ENCODE data around the gene ANGPTL2. TPM values are rescaled to one million over a fixed set of nuclear protein-coding genes. Genes with fewer than 3 reads are reported as not detected.

Gene ANGPTL2
- total and polyA plus RNA-seq, 4 experiments from 2014 or later: not detected

- H3K9me3 Mint-ChIP-seq: peaks cover 0 to 2% (median 0%) of the 10 kb centered on the region in 8 donors
- Histone ChIP-seq H3K36me3 (ENCODE audit: insufficient read depth, low read length) (no peaks in the 10 kb centered on the region), H3K27me3 (ENCODE audit: insufficient read depth, low read length) (no peaks in the 10 kb centered on the region), H3K27ac (ENCODE audit: low read depth, low read length) (no peak overlapping the region), H3K9me3 (ENCODE audit: control insufficient read depth in 1 of 2, low read length in 2 of 2) (no peaks in the 10 kb centered on the region), H3K4me1 (ENCODE audit: insufficient read depth, low read length) (peaks cover 12% of the 10 kb centered on the region), H3K4me3 (ENCODE audit: low read length in 2 of 2) (no peak overlapping the region)
- POLR2A ChIA-PET (ENCODE audit: partially characterized antibody): no interaction called here
- CTCF ChIA-PET (ENCODE audit: partially characterized antibody): no interaction called here
- no peak overlapping the region for H3K27ac Mint-ChIP-seq
- H3K36me3 Mint-ChIP-seq: no peaks in the 10 kb centered on the region
- DNase-seq: no peak
- peaks cover 6 to 20% (median 12%) of the 10 kb centered on the region in 4 donors for H3K4me1 Mint-ChIP-seq
- intact Hi-C loops (cut with micrococcal nuclease): no loop called here
- no peaks in the 10 kb centered on the region for H3K27me3 Mint-ChIP-seq
- H3K4me3 Mint-ChIP-seq: no peak overlapping the region
Measured at GRCh38 chr9:127112735-127113161, 9.7 kb downstream of the ANGPTL2 start.

GRCh38 chr9:127112056-127112455 lies 10.4 kb downstream of the ANGPTL2 start:
- H3K36me3 ChIP-seq (ENCODE audit: insufficient read depth, low read length): no peaks in the 10 kb centered on the region
- Mint-ChIP-seq H3K27me3 (no peaks in the 10 kb centered on the region), H3K9me3 (peaks cover 0 to 2% (median 0%) of the 10 kb centered on the region in 8 donors), H3K36me3 (no peaks in the 10 kb centered on the region), H3K4me3 (no peak overlapping the region), H3K4me1 (peaks cover 6 to 18% (median 11%) of the 10 kb centered on the region in 4 donors), H3K27ac (no peak overlapping the region)
- H3K4me3 ChIP-seq (ENCODE audit: low read length in 2 of 2): no peak overlapping the region
- CTCF ChIA-PET (ENCODE audit: partially characterized antibody): no interaction called here
- intact Hi-C loops (cut with micrococcal nuclease): no loop called here
- DNase-seq: no peak
- H3K27me3 ChIP-seq (ENCODE audit: insufficient read depth, low read length): no peaks in the 10 kb centered on the region
- POLR2A ChIA-PET (ENCODE audit: partially characterized antibody): no interaction called here
- peaks cover 12% of the 10 kb centered on the region for H3K4me1 ChIP-seq (ENCODE audit: insufficient read depth, low read length)
- no peaks in the 10 kb centered on the region for H3K9me3 ChIP-seq (ENCODE audit: control insufficient read depth in 1 of 2, low read length in 2 of 2)
- H3K27ac ChIP-seq (ENCODE audit: low read depth, low read length): no peak overlapping the region

- H3K4me1 Mint-ChIP-seq: peaks cover 0 to 2% (median 0%) of the 10 kb centered on the region in 4 donors
- intact Hi-C loops (cut with micrococcal nuclease): no loop called here
Measured at GRCh38 chr9:127109212-127109711, 13.2 kb downstream of the ANGPTL2 start.

GRCh38 chr9:127107929-127108876 lies 14.2 kb downstream of the ANGPTL2 start:
- peaks cover 0 to 2% (median 0%) of the 10 kb centered on the region in 4 donors for H3K4me1 Mint-ChIP-seq
- no peaks in the 10 kb centered on the region for H3K36me3 ChIP-seq (ENCODE audit: insufficient read depth, low read length)
- H3K27me3 Mint-ChIP-seq: no peaks in the 10 kb centered on the region
- no peak for DNase-seq
- peak overlapping the region in 1 of 7 donors; percentile 60 for H3K27ac Mint-ChIP-seq
- H3K9me3 Mint-ChIP-seq: peaks cover 0 to 2% (median 0%) of the 10 kb centered on the region in 8 donors
- no peaks in the 10 kb centered on the region for H3K27me3 ChIP-seq (ENCODE audit: insufficient read depth, low read length)
- ChIA-PET CTCF (ENCODE audit: partially characterized antibody) (interaction anchor here (0.7 kb wide), 1 partner anchor 9 kb away, joined by 3 read pairs; no protein-coding TSS in a partner anchor), POLR2A (ENCODE audit: partially characterized antibody) (no interaction called here)
- H3K36me3 Mint-ChIP-seq: no peaks in the 10 kb centered on the region
- intact Hi-C loops (cut with micrococcal nuclease): no loop called here
- no peak overlapping the region for H3K4me3 ChIP-seq (ENCODE audit: low read length in 2 of 2)
- H3K4me1 ChIP-seq (ENCODE audit: insufficient read depth, low read length): no peaks in the 10 kb centered on the region
- H3K4me3 Mint-ChIP-seq: no peak overlapping the region
- no peaks in the 10 kb centered on the region for H3K9me3 ChIP-seq (ENCODE audit: control insufficient read depth in 1 of 2, low read length in 2 of 2)
- no peak overlapping the region for H3K27ac ChIP-seq (ENCODE audit: low read depth, low read length)

More at GRCh38 chr9:127109212-127109711, 13.2 kb downstream of the ANGPTL2 start:
- no peaks in the 10 kb centered on the region for H3K36me3 ChIP-seq (ENCODE audit: insufficient read depth, low read length)
- no peaks in the 10 kb centered on the region for H3K27me3 Mint-ChIP-seq
- no peaks in the 10 kb centered on the region for H3K4me1 ChIP-seq (ENCODE audit: insufficient read depth, low read length)
- H3K9me3 ChIP-seq (ENCODE audit: control insufficient read depth in 1 of 2, low read length in 2 of 2): no peaks in the 10 kb centered on the region
- POLR2A ChIA-PET (ENCODE audit: partially characterized antibody): no interaction called here
- H3K9me3 Mint-ChIP-seq: peaks cover 0 to 2% (median 0%) of the 10 kb centered on the region in 8 donors
- H3K4me3 ChIP-seq (ENCODE audit: low read length in 2 of 2): no peak overlapping the region
- H3K4me3 Mint-ChIP-seq: no peak overlapping the region
- H3K27me3 ChIP-seq (ENCODE audit: insufficient read depth, low read length): no peaks in the 10 kb centered on the region
- no peak overlapping the region for H3K27ac ChIP-seq (ENCODE audit: low read depth, low read length)
- no peak overlapping the region for H3K27ac Mint-ChIP-seq
- H3K36me3 Mint-ChIP-seq: no peaks in the 10 kb centered on the region
- CTCF ChIA-PET (ENCODE audit: partially characterized antibody): no interaction called here
- DNase-seq: no peak

- POLR2A ChIA-PET (ENCODE audit: partially characterized antibody): no interaction called here
- no peak overlapping the region for H3K27ac ChIP-seq (ENCODE audit: low read depth, low read length)
- no peaks in the 10 kb centered on the region for H3K36me3 Mint-ChIP-seq
- no peaks in the 10 kb centered on the region for H3K9me3 ChIP-seq (ENCODE audit: control insufficient read depth in 1 of 2, low read length in 2 of 2)
- H3K4me1 ChIP-seq (ENCODE audit: insufficient read depth, low read length): no peaks in the 10 kb centered on the region
- peaks cover 0 to 2% (median 0%) of the 10 kb centered on the region in 8 donors for H3K9me3 Mint-ChIP-seq
- no peak overlapping the region for H3K4me3 ChIP-seq (ENCODE audit: low read length in 2 of 2)
- peaks cover 0 to 2% (median 0%) of the 10 kb centered on the region in 4 donors for H3K4me1 Mint-ChIP-seq
- intact Hi-C loops (cut with micrococcal nuclease): no loop called here
- H3K4me3 Mint-ChIP-seq: no peak overlapping the region
- CTCF ChIA-PET (ENCODE audit: partially characterized antibody): no interaction called here
- H3K27ac Mint-ChIP-seq: no peak overlapping the region
- H3K36me3 ChIP-seq (ENCODE audit: insufficient read depth, low read length): no peaks in the 10 kb centered on the region
- H3K27me3 ChIP-seq (ENCODE audit: insufficient read depth, low read length): no peaks in the 10 kb centered on the region
- H3K27me3 Mint-ChIP-seq: no peaks in the 10 kb centered on the region
- no peak for DNase-seq
Measured at GRCh38 chr9:127107171-127107928, 15.1 kb downstream of the ANGPTL2 start.

- peaks cover 0 to 2% (median 0%) of the 10 kb centered on the region in 4 donors for H3K4me1 Mint-ChIP-seq
- Histone ChIP-seq H3K4me1 (ENCODE audit: insufficient read depth, low read length) (no peaks in the 10 kb centered on the region), H3K9me3 (ENCODE audit: control insufficient read depth in 1 of 2, low read length in 2 of 2) (no peaks in the 10 kb centered on the region), H3K4me3 (ENCODE audit: low read length in 2 of 2) (no peak overlapping the region), H3K36me3 (ENCODE audit: insufficient read depth, low read length) (no peaks in the 10 kb centered on the region), H3K27ac (ENCODE audit: low read depth, low read length) (no peak overlapping the region), H3K27me3 (ENCODE audit: insufficient read depth, low read length) (no peaks in the 10 kb centered on the region)
- intact Hi-C loops (cut with micrococcal nuclease): no loop called here
- peaks cover 0 to 2% (median 0%) of the 10 kb centered on the region in 8 donors for H3K9me3 Mint-ChIP-seq
- no peaks in the 10 kb centered on the region for H3K36me3 Mint-ChIP-seq
- ChIA-PET POLR2A (ENCODE audit: partially characterized antibody) (no interaction called here), CTCF (ENCODE audit: partially characterized antibody) (no interaction called here)
- peak overlapping the region in 1 of 7 donors; percentile 29 for H3K27ac Mint-ChIP-seq
- DNase-seq: no peak
- H3K4me3 Mint-ChIP-seq: no peak overlapping the region
- H3K27me3 Mint-ChIP-seq: no peaks in the 10 kb centered on the region
Measured at GRCh38 chr9:127106466-127106855, 16.0 kb downstream of the ANGPTL2 start.
